Esophagus squamous epithelium (tissue), 4 donors: ENCODE data around the gene EIPR1.

ENCODE experiments used
- CTCF ChIP-seq, 6 experiments: fragments of 450-650 bp in 4 of 6; fragments of 200-600 bp in 2 of 6; sonication (generic) in 2 of 6; IDR thresholded peaks; one replicate each; pipeline ENCODE4 v1.5.1; 2016 to 2019; ENCODE audit warnings: antibody characterized with exemption in 6 of 6, mild to moderate bottlenecking in 4 of 6, moderate library complexity in 4 of 6
- POLR2A ChIP-seq, 4 donors: fragments of 450-650 bp; IDR thresholded peaks; one replicate each; pipeline ENCODE4 v1.6.1; 2017; ENCODE audit warnings: antibody characterized with exemption in 4 of 4, mild to moderate bottlenecking in 4 of 4, moderate library complexity in 3 of 4

GRCh38 chr2:3212984-3213383 lies 164.6 kb downstream of the EIPR1 start:
- TF ChIP-seq CTCF (IDR thresholded peaks at IDR 0.05) (no peak), POLR2A (IDR thresholded peaks at IDR 0.05) (no peak)
